Suprapubic skin (tissue), 3 donors: Measurements from ENCODE around the gene KCTD19.

Source experiments
- POLR2AphosphoS5 ChIP-seq, 3 donors: sonication (generic); formaldehyde crosslinking; IDR thresholded peaks; one replicate each; pipeline ENCODE4 v1.6.1; 2017; ENCODE audit warnings: antibody characterized with exemption in 3 of 3
- TF ChIP-seq, protein P1 (sequence below), 2 donors: fragments of 200-600 bp in 1 of 2; fragments of 450-650 bp in 1 of 2; sonication (generic) in 1 of 2; IDR thresholded peaks; one replicate each; pipeline ENCODE4 v1.5.1; 2016 to 2019; ENCODE audit warnings: antibody characterized with exemption in 2 of 2, mild to moderate bottlenecking in 1 of 2, moderate library complexity in 1 of 2

- TF ChIP-seq, protein P1, sequence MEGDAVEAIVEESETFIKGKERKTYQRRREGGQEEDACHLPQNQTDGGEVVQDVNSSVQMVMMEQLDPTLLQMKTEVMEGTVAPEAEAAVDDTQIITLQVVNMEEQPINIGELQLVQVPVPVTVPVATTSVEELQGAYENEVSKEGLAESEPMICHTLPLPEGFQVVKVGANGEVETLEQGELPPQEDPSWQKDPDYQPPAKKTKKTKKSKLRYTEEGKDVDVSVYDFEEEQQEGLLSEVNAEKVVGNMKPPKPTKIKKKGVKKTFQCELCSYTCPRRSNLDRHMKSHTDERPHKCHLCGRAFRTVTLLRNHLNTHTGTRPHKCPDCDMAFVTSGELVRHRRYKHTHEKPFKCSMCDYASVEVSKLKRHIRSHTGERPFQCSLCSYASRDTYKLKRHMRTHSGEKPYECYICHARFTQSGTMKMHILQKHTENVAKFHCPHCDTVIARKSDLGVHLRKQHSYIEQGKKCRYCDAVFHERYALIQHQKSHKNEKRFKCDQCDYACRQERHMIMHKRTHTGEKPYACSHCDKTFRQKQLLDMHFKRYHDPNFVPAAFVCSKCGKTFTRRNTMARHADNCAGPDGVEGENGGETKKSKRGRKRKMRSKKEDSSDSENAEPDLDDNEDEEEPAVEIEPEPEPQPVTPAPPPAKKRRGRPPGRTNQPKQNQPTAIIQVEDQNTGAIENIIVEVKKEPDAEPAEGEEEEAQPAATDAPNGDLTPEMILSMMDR (IDR thresholded peaks at IDR 0.05): no peak
- TF ChIP-seq POLR2AphosphoS5 (IDR thresholded peaks at IDR 0.05): no peak
These were observed 31.6 kb downstream of the KCTD19 start for GRCh38 chr16:67294938-67295361.
